ENCODE data around the gene DALRD3. TPM values are rescaled to one million over a fixed set of nuclear protein-coding genes. Genes with fewer than 3 reads are reported as not detected.

DALRD3 gene
- 33.7 and 46.4 TPM in 2 replicates for total RNA-seq

GRCh38 chr3:49017971-49018706, at the start of gene DALRD3:
DALRD3 (minus strand) TSS chr3:49018580; CDS start chr3:49018564, 16 bp downstream.

GRCh38 chr3:49028673-49029562, 10.5 kb upstream of the DALRD3 start, which contains the start of gene IMPDH2:
IMPDH2 (minus strand) TSS chr3:49029398; CDS start chr3:49029350, 48 bp downstream.

GRCh38 chr3:49021813-49022687, 3.7 kb upstream of the DALRD3 start, which contains the start of gene NDUFAF3:
NDUFAF3 (plus strand) TSS chr3:49022121; CDS start chr3:49022145, 24 bp downstream.

GRCh38 chr3:49007068-49007770, 11.2 kb downstream of the DALRD3 start, which contains the start of gene WDR6:
WDR6 (plus strand) TSS chr3:49007391; CDS start chr3:49007432, 41 bp downstream.

GRCh38 chr3:48989796-48990635, 28.4 kb downstream of the DALRD3 start, which contains the start of gene P4HTM:
P4HTM (plus strand) TSS chr3:48990241; CDS start chr3:48990257, 16 bp downstream.

Other genes with a start within 250 kb of the DALRD3 start
- 34.9 and 40.2 TPM in 2 replicates for gene PRKAR2A, start 170.7 kb downstream of the DALRD3 start, total RNA-seq
- 26.2 and 30.3 TPM in 2 replicates for gene SLC25A20, start 119.7 kb downstream of the DALRD3 start, total RNA-seq
- gene ARIH2, start 99.7 kb downstream of the DALRD3 start, total RNA-seq, result 54.9 and 71.1 TPM in 2 replicates
- gene P4HTM, start 28.3 kb downstream of the DALRD3 start, total RNA-seq, result 14.7 and 31.5 TPM in 2 replicates
- 69.4 and 98.7 TPM in 2 replicates for gene WDR6, start 11.2 kb downstream of the DALRD3 start, total RNA-seq
- gene NDUFAF3, start 3.5 kb upstream of the DALRD3 start, total RNA-seq, result 46.8 and 56.0 TPM in 2 replicates
- gene IMPDH2, start 10.8 kb upstream of the DALRD3 start, total RNA-seq, result 341 and 373 TPM in 2 replicates
- gene QRICH1, start 75.5 kb upstream of the DALRD3 start, total RNA-seq, result 48.5 and 61.9 TPM in 2 replicates
- gene QARS1, start 86.2 kb upstream of the DALRD3 start, total RNA-seq, result 272 and 308 TPM in 2 replicates
- 34.4 and 43.7 TPM in 2 replicates for gene USP19, start 102.2 kb upstream of the DALRD3 start, total RNA-seq
- gene LAMB2, start 114.5 kb upstream of the DALRD3 start, total RNA-seq, result 330 and 659 TPM in 2 replicates
- 15.2 and 18.6 TPM in 2 replicates for gene CCDC71, start 147.8 kb upstream of the DALRD3 start, total RNA-seq
- gene KLHDC8B, start 153.0 kb upstream of the DALRD3 start, total RNA-seq, result 29.3 and 31.9 TPM in 2 replicates

Measured in endothelial cell of coronary artery (primary cell).